IPS DF 6.9 (cell line): ENCODE results near the gene TNNT2.
A peak's percentile ranks its signal among the peaks of the same experiment; 100 is the strongest.

Experiments used
- DNase-seq: peaks from one replicate; pipeline ENCODE4 v3.0.0-alpha.2; 2013; ENCODE audit warnings: low read depth, low spot score
- H3K27ac ChIP-seq: one replicate; pipeline ENCODE4 v1.5.1; 2013; ENCODE audit warnings: low read length, control low read depth
- H3K27me3 ChIP-seq: 2 replicates; pipeline ENCODE4 v1.6.1; 2013; ENCODE audit warnings: mild to moderate bottlenecking, low read length; ENCODE audit not compliant: control insufficient read depth, insufficient read depth
- H3K36me3 ChIP-seq: 2 replicates; pipeline ENCODE4 v1.6.1; 2013; ENCODE audit warnings: low read length; ENCODE audit not compliant: control insufficient read depth, insufficient read depth
- H3K4me1 ChIP-seq: 2 replicates; pipeline ENCODE4 v1.6.1; 2013; ENCODE audit warnings: low read length; ENCODE audit not compliant: control insufficient read depth, insufficient read depth
- H3K4me3 ChIP-seq: 2 replicates; pipeline ENCODE4 v1.5.1; 2013; ENCODE audit warnings: mild to moderate bottlenecking, low read length
- H3K9me3 ChIP-seq: 2 replicates; pipeline ENCODE4 v1.6.1; 2013; ENCODE audit warnings: low read length, inconsistent platforms; ENCODE audit not compliant: control insufficient read depth, insufficient read depth
- WGBS: extraction: QIAGEN DNeasy Blood & Tissue Kit; methylation state at CpG from one replicate; pipeline ENCODE4 v1.1.7; 2013; ENCODE audit warnings: mixed read lengths, missing lambda C conversion rate; ENCODE audit not compliant: insufficient read length, insufficient coverage; 5-methylcytosine and 5-hydroxymethylcytosine counted together

Gene TNNT2

DNA sequence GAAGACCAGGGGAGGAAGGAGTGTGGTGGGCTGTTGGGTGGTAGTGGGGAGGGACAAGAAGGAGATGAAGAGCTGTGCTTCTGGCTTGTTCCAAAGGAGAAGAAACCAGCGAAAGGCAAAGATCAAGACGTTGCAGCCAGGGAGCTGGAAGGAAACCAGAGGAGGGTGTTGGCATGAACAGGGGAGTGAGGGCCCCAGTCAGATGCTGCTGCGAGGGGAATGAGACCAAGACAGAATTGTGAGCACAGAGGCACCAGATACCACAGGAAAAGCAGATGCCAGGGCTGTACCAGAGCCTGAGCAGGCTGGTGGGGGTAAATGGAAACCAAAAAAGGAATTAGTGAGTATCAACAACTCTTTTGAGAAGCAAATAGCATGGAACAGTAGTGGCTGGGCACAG lies 15.6 kb upstream of the TNNT2 start:
- no peak overlapping the region for H3K27ac ChIP-seq
- no peaks in the 10 kb centered on the region for H3K9me3 ChIP-seq
- WGBS = no CpG with 5 or more reads among the region's 3 CpGs
- H3K4me3 ChIP-seq = no peak overlapping the region
- DNase-seq = no peak
- peaks cover 6% of the 10 kb centered on the region for H3K4me1 ChIP-seq
- no peaks in the 10 kb centered on the region for H3K27me3 ChIP-seq
- H3K36me3 ChIP-seq = no peaks in the 10 kb centered on the region

DNA sequence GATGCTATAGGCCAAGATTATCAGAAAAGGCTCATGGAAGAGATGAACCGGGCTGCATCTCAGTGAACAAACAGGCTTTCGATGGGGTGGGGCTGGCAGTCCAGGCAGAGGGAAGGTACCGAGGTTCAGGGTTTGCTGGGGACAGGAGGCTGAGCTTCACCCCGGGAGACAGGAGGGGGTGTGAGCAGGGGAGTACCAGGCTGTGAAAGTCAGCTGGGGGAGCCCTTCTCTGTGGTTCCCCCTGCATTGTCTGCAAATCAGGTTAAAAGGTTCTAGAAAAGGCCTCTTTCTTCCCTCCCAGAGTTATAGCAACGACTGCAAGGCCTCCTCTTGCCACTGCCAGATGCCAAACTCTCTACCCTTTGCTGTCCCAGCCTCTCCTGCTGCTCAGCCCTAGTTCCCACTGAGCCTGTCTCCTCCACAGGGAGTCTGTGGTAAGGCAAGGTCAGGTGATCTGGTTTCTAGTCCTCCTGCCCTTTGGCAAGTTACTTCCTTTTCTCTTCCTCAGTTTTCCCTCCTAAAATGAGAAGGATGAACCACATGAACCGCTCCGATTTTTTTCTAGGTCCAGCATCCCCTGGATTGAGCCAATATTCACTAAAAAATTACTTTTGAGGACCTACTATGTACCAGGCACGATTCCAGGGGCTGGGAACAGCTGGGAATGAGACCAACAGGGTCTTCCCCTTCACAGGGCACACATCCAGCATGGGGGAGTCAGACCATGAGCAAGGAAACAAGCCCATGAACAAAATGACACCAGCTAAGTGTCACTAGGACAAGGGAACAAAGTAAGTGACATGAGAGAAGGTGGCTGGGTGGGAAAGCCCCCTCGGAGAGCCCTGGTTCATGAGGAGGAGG lies 14.4 kb upstream of the TNNT2 start:
- Histone ChIP-seq H3K27me3 (no peaks in the 10 kb centered on the region), H3K9me3 (no peaks in the 10 kb centered on the region), H3K27ac (no peak overlapping the region), H3K36me3 (no peaks in the 10 kb centered on the region), H3K4me3 (no peak overlapping the region), H3K4me1 (peaks cover 6% of the 10 kb centered on the region)
- no peak for DNase-seq
- WGBS = no CpG with 5 or more reads among the region's 9 CpGs

- Histone ChIP-seq H3K4me3 (no peak overlapping the region), H3K9me3 (no peaks in the 10 kb centered on the region), H3K4me1 (peaks cover 6% of the 10 kb centered on the region), H3K36me3 (no peaks in the 10 kb centered on the region), H3K27ac (no peak overlapping the region), H3K27me3 (no peaks in the 10 kb centered on the region)
- no peak for DNase-seq
- no CpG with 5 or more reads among the region's 1 CpG for WGBS
Observed at GRCh38 chr1:201391225-201391624, 13.7 kb upstream of the TNNT2 start.

DNA sequence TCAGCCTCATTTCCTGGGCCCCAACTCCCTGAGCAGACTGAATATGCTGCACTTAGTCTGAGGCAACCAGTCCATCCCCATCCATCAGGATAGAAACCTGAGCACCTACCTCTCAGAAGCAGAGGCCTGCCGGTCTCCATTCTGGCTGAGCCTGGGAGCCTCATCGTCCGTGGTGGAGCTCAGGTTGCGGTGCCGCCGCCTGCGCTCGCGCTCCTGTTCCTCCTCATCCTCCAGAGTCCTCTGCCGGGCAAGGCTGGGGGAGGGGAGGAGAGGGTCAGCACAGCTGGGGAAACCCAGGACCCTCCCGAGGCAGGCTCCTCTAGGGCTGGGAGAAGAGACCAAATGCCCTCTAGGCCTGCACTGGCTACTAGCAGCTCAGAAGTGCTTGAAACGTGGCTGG lies 11.6 kb upstream of the TNNT2 start:
- Histone ChIP-seq H3K4me3 (no peak overlapping the region), H3K9me3 (no peaks in the 10 kb centered on the region), H3K4me1 (peaks cover 3% of the 10 kb centered on the region), H3K36me3 (no peaks in the 10 kb centered on the region), H3K27ac (no peak overlapping the region), H3K27me3 (no peaks in the 10 kb centered on the region)
- no peak for DNase-seq
- no CpG with 5 or more reads among the region's 12 CpGs for WGBS

DNA sequence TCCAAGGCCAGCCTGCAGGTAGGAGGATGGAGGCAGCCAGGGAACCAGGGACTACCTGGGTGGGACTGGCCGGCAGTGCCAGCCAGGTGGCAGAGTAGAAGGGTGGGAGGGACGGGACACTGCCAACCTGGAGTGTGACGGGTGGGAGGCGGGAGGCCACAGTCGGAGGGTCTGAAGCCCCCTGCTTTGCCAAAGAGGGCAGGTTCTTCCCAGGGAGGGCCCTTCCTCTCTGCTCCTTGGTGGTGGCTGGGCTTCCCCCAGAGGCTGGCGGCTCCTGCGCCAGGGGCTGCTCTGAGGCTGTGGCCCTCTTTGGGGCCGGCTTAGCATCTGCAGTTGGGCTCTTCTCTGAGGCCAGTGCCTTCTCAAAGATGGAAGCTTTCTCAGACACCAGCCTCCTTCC lies 8.7 kb upstream of the TNNT2 start:
- Histone ChIP-seq H3K27ac (no peak overlapping the region), H3K9me3 (no peaks in the 10 kb centered on the region), H3K36me3 (peaks cover 4% of the 10 kb centered on the region; the same call in 1 of the 2 replicates), H3K4me3 (no peak overlapping the region), H3K27me3 (no peaks in the 10 kb centered on the region), H3K4me1 (0 out of 2 replicates have a peak, but pooled peaks cover 1% of the 10 kb centered on the region)
- DNase-seq = no peak
- WGBS = no CpG with 5 or more reads among the region's 8 CpGs

DNA sequence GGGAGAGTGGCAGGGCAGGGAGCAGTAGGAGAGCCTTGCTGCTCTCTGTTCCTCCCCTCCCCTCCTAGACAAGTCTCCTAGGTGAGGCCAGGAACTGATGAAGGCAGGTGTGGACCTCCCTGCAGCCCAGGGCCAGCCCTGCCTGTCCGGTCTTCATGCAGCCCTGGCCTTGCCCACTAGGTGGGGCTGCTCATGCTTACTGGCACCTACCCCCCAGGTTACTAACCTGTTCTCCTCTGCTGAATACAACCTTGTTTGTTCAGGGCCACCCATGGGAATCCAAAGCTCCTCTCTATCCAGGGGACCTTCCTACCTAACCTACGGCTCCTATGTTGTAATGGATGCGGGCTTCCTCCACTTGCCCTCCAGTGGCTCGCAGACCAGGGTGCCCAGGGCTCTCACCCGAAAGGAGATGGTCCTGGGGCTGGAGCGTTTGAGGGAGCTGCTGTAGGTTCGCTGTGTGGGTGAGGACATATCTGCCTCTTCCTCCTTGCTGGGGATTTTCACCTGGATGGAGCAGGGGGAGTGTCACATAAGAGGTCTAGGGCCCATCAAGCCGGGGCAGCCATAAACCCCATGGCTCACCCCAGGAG lies 7.9 kb upstream of the TNNT2 start:
- Histone ChIP-seq H3K4me1 (0 out of 2 replicates have a peak, but pooled peaks cover 1% of the 10 kb centered on the region), H3K36me3 (peaks cover 4% of the 10 kb centered on the region; the same call in 1 of the 2 replicates), H3K9me3 (no peaks in the 10 kb centered on the region), H3K4me3 (no peak overlapping the region), H3K27me3 (no peaks in the 10 kb centered on the region), H3K27ac (no peak overlapping the region)
- WGBS = no CpG with 5 or more reads among the region's 8 CpGs
- peak; percentile 41 for DNase-seq

DNA sequence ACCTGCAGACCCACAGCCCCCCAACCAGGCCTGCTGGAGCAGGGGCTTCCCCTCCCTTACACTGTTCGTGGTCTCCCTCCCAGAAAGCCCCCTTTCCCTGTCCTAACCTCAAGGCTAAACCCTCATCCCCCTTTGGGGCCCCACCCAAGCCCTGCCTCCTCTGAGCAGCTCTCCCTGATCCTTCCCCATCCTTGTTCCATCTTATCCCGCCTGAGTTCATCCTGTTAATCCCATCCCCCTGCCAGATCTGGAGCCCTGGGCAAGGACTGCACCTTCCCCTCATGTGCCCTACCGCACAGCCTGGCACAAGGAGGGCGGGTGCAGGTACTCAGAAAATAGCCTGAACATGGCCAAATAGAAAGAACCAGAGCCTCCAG lies 6.9 kb upstream of the TNNT2 start:
- DNase-seq = no peak
- no peak overlapping the region for H3K27ac ChIP-seq
- H3K36me3 ChIP-seq = peaks cover 4% of the 10 kb centered on the region; the same call in 1 of the 2 replicates
- H3K27me3 ChIP-seq = no peaks in the 10 kb centered on the region
- no peak overlapping the region for H3K4me3 ChIP-seq
- no CpG with 5 or more reads among the region's 4 CpGs for WGBS
- no peaks in the 10 kb centered on the region for H3K9me3 ChIP-seq
- H3K4me1 ChIP-seq = peaks cover 3% of the 10 kb centered on the region; the same call in 1 of the 2 replicates

- Histone ChIP-seq H3K27me3 (no peaks in the 10 kb centered on the region), H3K4me3 (no peak overlapping the region), H3K27ac (no peak overlapping the region), H3K4me1 (peaks cover 3% of the 10 kb centered on the region; the same call in 1 of the 2 replicates), H3K9me3 (no peaks in the 10 kb centered on the region), H3K36me3 (peaks cover 4% of the 10 kb centered on the region; the same call in 1 of the 2 replicates)
- WGBS = no CpG with 5 or more reads among the region's 4 CpGs
- no peak for DNase-seq
Observed at GRCh38 chr1:201383647-201384405, 6.3 kb upstream of the TNNT2 start.

DNA sequence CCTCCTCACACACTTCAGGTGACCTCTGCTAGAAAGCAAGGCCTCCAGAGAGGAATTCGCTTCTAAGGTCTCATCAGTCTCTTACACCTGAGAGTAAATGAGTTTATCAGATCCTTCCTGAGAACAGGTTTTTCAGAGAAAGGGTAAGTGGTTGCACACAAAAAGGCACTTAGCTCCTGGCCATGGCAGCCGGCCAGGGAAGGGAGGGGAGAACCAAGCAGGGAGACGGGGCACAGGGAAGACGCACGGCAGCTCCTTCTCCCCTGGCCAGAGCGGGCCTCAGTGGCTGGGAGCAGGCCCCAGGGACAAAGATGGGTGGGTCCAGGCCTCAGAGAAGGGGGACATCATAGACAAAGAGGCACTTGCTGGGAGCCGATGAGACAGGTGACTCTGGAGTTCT lies 3.6 kb upstream of the TNNT2 start:
- WGBS = no CpG with 5 or more reads among the region's 7 CpGs
- no peaks in the 10 kb centered on the region for H3K9me3 ChIP-seq
- H3K27ac ChIP-seq = no peak overlapping the region
- no peak overlapping the region for H3K4me3 ChIP-seq
- no peaks in the 10 kb centered on the region for H3K27me3 ChIP-seq
- DNase-seq = no peak
- peaks cover 11% of the 10 kb centered on the region for H3K4me1 ChIP-seq
- peaks cover 4% of the 10 kb centered on the region; the same call in 1 of the 2 replicates for H3K36me3 ChIP-seq

DNA sequence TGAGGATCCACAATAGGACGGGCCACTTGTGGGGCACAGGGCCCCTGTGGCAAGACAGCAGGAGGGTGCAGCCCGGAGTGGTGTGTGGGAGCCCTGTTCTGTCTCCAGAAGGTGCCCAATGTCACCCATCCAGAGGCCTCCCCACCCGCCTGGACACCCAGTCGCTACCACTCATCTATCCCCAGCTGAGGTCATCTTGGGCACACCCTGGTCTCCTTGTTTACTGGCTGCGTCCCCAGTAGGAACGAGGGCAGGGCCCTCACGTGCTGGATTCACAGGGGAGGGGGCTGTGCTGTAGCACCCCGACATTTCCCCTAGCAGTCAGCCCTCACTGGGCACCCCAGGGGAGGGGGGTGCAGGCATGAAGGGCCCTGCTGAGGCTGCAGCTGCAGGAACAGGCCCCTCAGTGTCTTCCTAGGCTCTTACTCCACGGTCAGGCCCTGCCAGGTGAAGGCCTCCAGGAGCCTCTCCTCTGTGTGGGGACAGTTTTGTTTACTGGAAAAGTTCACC lies 2.3 kb upstream of the TNNT2 start:
- Histone ChIP-seq H3K4me1 (peaks cover 21% of the 10 kb centered on the region), H3K9me3 (no peaks in the 10 kb centered on the region), H3K4me3 (no peak overlapping the region), H3K27me3 (no peaks in the 10 kb centered on the region), H3K36me3 (peaks cover 4% of the 10 kb centered on the region; the same call in 1 of the 2 replicates), H3K27ac (no peak overlapping the region)
- no peak for DNase-seq
- no CpG with 5 or more reads among the region's 9 CpGs for WGBS
